Cardiac muscle cell (in vitro differentiated cells and primary cell): ENCODE measurements around the gene IGLL1. TPM values are rescaled to one million over a fixed set of nuclear protein-coding genes. Genes with fewer than 3 reads are reported as not detected.
"Not testable (repeated sequence)": the region's sequence is repeated elsewhere in the genome, so short reads cannot be mapped to it uniquely, and the experiment has no call there.

Experiments
- DNase-seq, 2 donors: peaks; one replicate each; pipeline versions ENCODE4 v3.0.0 to v3.0.0-alpha.2; 2010 to 2017; ENCODE audit warnings: low read depth in 1 of 2, low spot score in 1 of 2
- H3K27ac ChIP-seq: fragments of 200-600 bp; sonication (generic); 2 replicates; pipeline ENCODE4 v1.5.1; 2016
- H3K27me3 ChIP-seq: fragments of 200-600 bp; sonication (generic); 2 replicates; pipeline ENCODE4 v1.6.0; 2016; ENCODE audit warnings: control low read depth
- H3K36me3 ChIP-seq: fragments of 200-600 bp; sonication (generic); 2 replicates; pipeline ENCODE4 v1.5.1; 2016; ENCODE audit warnings: control low read depth
- H3K4me1 ChIP-seq: fragments of 200-600 bp; sonication (generic); 2 replicates; pipeline ENCODE4 v1.8.1; 2017; ENCODE audit warnings: low read depth, mild to moderate bottlenecking, mixed run types
- H3K4me3 ChIP-seq: fragments of 200-600 bp; sonication (generic); 2 replicates; pipeline ENCODE4 v1.5.1; 2016; ENCODE audit warnings: mild to moderate bottlenecking
- H3K9me3 ChIP-seq: fragments of 200-600 bp; sonication (generic); 2 replicates; pipeline ENCODE4 v1.5.1; 2017; ENCODE audit warnings: low read depth, mild to moderate bottlenecking, control low read depth
- polyA plus RNA-seq: library from polyadenylated mRNA; unstranded; fragments of >200 nt; fragmentation: Nextera tagmentation; extraction: Ambion mirVana; gene quantifications from 2 replicates; pipeline ENCODE4 v1.2.1, GENCODE V29; 2016
- total RNA-seq: library from RNA; depleted of rRNA; stranded (reverse); fragments of >200 nt; gene quantifications from 2 replicates; pipeline ENCODE4 v1.2.3, GENCODE V29; 2016
- TF ChIP-seq, protein P1 (sequence below): IDR thresholded peaks from 2 replicates; pipeline ENCODE4 v1.5.1; 2012; ENCODE audit warnings: low read depth, mild to moderate bottlenecking, low read length

Gene IGLL1
- total and polyA plus RNA-seq, 2 experiments from 2014 or later = not detected

DNA sequence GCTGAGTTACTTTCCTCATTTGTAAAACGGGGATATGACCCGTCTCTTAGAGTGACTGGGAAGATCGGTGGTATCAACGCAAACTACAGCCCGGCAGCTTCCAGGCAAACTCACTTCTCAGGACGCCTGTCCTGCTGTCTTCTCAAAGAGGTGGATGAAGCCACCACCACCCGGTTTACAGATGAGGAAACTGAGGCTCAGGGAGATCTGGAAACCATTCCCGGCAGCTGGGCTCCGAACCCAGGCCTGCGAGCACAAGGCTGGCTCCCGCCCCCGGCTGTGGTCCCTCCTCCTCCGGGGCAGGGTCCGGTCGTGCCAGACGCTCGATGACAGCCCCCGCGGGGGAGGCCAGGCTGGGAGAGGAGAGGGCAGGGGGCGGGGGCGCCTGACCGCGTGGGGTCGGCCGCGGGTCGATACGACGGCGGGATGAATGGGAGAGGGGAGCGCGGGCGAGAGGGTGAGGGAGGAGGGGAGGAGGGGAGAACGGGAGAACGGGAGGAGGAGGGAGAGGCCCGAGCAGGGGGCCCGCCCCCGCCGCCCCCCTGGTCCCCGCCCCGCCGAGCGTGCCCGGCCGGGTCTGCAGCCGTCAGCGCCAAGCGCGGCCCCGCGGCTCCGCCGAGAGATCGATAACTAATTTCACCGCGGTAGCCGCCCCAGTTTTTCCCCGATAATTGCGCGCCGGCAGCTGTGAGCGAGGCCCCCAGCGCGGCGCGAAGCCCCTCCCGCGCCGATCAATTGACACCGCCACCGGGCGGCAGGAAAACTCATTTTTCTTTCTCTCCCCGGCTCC lies 14.0 kb downstream of the IGLL1 start:
- Histone ChIP-seq H3K4me3 (peak overlapping the region; percentile 35), H3K36me3 (no peaks in the 10 kb centered on the region), H3K27ac (no peak overlapping the region), H3K9me3 (no peaks in the 10 kb centered on the region), H3K27me3 (no peaks in the 10 kb centered on the region), H3K4me1 (no peaks in the 10 kb centered on the region)
- peak; percentile 6 to 67 for DNase-seq
- TF ChIP-seq, protein P1, sequence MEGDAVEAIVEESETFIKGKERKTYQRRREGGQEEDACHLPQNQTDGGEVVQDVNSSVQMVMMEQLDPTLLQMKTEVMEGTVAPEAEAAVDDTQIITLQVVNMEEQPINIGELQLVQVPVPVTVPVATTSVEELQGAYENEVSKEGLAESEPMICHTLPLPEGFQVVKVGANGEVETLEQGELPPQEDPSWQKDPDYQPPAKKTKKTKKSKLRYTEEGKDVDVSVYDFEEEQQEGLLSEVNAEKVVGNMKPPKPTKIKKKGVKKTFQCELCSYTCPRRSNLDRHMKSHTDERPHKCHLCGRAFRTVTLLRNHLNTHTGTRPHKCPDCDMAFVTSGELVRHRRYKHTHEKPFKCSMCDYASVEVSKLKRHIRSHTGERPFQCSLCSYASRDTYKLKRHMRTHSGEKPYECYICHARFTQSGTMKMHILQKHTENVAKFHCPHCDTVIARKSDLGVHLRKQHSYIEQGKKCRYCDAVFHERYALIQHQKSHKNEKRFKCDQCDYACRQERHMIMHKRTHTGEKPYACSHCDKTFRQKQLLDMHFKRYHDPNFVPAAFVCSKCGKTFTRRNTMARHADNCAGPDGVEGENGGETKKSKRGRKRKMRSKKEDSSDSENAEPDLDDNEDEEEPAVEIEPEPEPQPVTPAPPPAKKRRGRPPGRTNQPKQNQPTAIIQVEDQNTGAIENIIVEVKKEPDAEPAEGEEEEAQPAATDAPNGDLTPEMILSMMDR = no peak

DNA sequence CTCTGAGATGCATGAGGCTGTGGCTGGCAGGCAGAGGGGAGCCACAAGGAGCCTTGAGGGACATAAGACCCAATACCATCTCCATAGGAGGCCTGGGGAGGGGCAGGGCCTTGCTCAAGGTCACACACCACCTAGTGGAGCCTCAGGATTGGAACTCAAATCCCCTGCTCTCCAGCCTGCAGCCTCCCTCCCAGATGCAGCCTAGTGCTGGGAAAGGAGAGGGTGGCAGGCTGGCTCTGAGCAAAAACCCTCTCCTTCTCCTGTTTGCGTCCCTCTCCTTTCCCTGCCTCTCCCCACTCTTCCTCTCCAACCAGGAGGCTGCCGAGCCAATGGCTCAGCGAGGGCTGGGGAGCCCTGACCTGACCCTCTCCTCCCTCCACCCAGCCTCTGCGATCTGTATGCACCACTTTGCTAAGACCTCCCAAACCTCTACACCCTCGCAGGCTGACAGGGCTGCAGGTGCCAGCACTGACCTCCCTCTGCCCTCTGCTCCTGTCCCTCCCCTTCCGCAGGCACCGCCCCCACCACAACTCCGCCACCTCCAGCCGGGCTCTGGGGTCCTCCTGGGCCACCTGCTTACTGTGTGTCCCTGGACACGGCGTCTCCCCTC lies 14.7 kb downstream of the IGLL1 start:
- peak overlapping the region; percentile 35 for H3K4me3 ChIP-seq
- H3K36me3 ChIP-seq = no peaks in the 10 kb centered on the region
- no peaks in the 10 kb centered on the region for H3K9me3 ChIP-seq
- H3K4me1 ChIP-seq = no peaks in the 10 kb centered on the region
- TF ChIP-seq, protein P1 = peak; percentile 10
- no peak overlapping the region for H3K27ac ChIP-seq
- no peaks in the 10 kb centered on the region for H3K27me3 ChIP-seq
- peak; percentile 8 to 64 for DNase-seq

DNA sequence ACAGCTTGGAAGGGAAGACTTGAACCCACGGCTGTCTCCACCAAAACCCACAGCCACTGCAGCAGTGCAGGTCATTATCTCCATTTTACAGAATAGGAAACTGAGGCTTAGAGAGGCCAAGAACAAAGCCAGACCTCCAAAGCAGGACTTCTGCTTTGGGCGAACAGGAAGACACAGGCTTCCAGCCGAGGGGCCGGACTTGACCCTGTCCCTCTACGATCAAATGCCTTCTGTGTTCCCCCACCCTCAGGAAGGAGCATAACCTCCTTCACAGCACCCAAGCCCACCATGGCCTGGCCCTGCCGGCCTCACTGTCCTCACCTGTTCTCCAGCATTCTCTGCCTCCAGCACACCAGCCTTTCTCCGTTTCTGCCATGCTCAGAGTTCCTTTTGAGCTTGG lies 15.8 kb downstream of the IGLL1 start:
- TF ChIP-seq, protein P1 = no peak
- H3K36me3 ChIP-seq = no peaks in the 10 kb centered on the region
- H3K4me1 ChIP-seq = no peaks in the 10 kb centered on the region
- no peak for DNase-seq
- H3K27ac ChIP-seq = no peak overlapping the region
- no peaks in the 10 kb centered on the region for H3K9me3 ChIP-seq
- H3K4me3 ChIP-seq = no peak overlapping the region
- no peaks in the 10 kb centered on the region for H3K27me3 ChIP-seq

- Histone ChIP-seq H3K4me3 (no peak overlapping the region), H3K9me3 (no peaks in the 10 kb centered on the region), H3K27ac (no peak overlapping the region), H3K27me3 (no peaks in the 10 kb centered on the region), H3K4me1 (no peaks in the 10 kb centered on the region), H3K36me3 (no peaks in the 10 kb centered on the region)
- TF ChIP-seq, protein P1 = no peak
- no peak for DNase-seq
Observed at GRCh38 chr22:23563111-23563510, 17.0 kb downstream of the IGLL1 start.

GRCh38 chr22:23562186-23562585 lies 17.9 kb downstream of the IGLL1 start:
- no peaks in the 10 kb centered on the region for H3K9me3 ChIP-seq
- DNase-seq = no peak
- no peaks in the 10 kb centered on the region for H3K4me1 ChIP-seq
- H3K27me3 ChIP-seq = no peaks in the 10 kb centered on the region
- H3K4me3 ChIP-seq = no peak overlapping the region
- TF ChIP-seq, protein P1 = no peak
- H3K27ac ChIP-seq = no peak overlapping the region
- H3K36me3 ChIP-seq = no peaks in the 10 kb centered on the region

DNA sequence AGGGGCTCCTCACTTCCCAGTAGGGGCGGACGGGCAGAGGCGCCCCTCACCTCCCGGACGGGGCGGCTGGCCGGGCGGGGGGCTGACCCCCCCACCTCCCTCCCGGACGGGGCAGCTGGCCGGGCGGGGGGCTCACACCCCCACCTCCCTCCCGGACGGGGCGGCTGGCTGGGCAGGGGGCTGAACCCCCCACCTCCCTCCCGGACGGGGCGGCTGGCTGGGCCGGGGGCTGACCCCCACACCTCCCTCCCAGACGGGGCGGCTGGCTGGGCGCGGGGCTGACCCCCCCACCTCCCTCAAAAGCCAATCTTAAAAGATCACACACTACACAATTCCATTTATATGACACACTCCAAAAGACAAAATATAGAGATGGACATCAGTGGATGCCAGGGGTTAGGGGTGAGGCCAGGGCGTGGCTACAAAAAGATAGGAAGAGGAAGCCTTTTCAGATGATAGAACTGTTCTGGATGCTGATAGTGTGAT lies 19.0 kb downstream of the IGLL1 start:
- not testable (repeated sequence) for H3K9me3 ChIP-seq, H3K4me3 ChIP-seq, DNase-seq, H3K4me1 ChIP-seq, H3K36me3 ChIP-seq, H3K27ac ChIP-seq, H3K27me3 ChIP-seq

GRCh38 chr22:23560215-23560614 lies 19.9 kb downstream of the IGLL1 start:
- H3K4me3 ChIP-seq, H3K27me3 ChIP-seq, H3K9me3 ChIP-seq, DNase-seq, H3K27ac ChIP-seq, H3K36me3 ChIP-seq, H3K4me1 ChIP-seq: not testable (repeated sequence)
